Esophagus muscularis mucosa (tissue), 3 donors: ENCODE data around the gene FBXL7.

ENCODE experiments used
- POLR2A ChIP-seq: fragments of 450-650 bp; IDR thresholded peaks from one replicate; pipeline ENCODE4 v1.6.1; 2017; ENCODE audit warnings: antibody characterized with exemption, moderate library complexity, mild to moderate bottlenecking, low read depth
- POLR2AphosphoS5 ChIP-seq, 2 donors: sonication (generic); formaldehyde crosslinking; IDR thresholded peaks; one replicate each; pipeline ENCODE4 v1.6.1; 2017; ENCODE audit warnings: antibody characterized with exemption in 2 of 2
- TF ChIP-seq, protein P1 (sequence below), 3 experiments: fragments of 200-600 bp in 2 of 3; fragments of 450-650 bp in 1 of 3; sonication (generic) in 2 of 3; IDR thresholded peaks; one replicate each; pipeline ENCODE4 v1.5.1; 2017 to 2019; ENCODE audit warnings: antibody characterized with exemption in 3 of 3, mild to moderate bottlenecking in 2 of 3, moderate library complexity in 1 of 3

DNA sequence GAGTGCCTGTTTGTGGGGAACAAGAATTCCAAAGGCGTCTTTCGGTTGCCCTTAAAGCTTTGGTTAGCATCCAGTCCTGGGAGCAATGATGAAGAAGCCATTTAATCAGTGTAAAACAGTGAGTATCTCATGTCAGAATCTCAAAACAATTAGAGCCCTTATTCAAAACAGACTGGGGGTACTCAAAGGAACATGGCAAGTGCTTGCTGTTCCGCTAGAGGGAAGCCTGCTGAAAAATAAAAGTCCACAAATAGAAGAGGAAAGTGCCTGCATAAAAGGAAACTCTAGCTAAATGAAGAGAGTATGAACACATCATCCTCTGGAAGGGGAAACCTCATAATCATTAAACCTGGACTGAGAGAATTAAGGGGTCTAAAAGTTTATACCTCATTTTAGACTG, 26.4 kb downstream of the FBXL7 start:
- no peak for TF ChIP-seq POLR2AphosphoS5 (IDR thresholded peaks at IDR 0.05)
- TF ChIP-seq, protein P1, sequence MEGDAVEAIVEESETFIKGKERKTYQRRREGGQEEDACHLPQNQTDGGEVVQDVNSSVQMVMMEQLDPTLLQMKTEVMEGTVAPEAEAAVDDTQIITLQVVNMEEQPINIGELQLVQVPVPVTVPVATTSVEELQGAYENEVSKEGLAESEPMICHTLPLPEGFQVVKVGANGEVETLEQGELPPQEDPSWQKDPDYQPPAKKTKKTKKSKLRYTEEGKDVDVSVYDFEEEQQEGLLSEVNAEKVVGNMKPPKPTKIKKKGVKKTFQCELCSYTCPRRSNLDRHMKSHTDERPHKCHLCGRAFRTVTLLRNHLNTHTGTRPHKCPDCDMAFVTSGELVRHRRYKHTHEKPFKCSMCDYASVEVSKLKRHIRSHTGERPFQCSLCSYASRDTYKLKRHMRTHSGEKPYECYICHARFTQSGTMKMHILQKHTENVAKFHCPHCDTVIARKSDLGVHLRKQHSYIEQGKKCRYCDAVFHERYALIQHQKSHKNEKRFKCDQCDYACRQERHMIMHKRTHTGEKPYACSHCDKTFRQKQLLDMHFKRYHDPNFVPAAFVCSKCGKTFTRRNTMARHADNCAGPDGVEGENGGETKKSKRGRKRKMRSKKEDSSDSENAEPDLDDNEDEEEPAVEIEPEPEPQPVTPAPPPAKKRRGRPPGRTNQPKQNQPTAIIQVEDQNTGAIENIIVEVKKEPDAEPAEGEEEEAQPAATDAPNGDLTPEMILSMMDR (IDR thresholded peaks at IDR 0.05): no peak
- TF ChIP-seq POLR2A: no peak
